Type B pancreatic cell (in vitro differentiated cells): ENCODE results near the gene ADGRL2. TPM values are rescaled to one million over a fixed set of nuclear protein-coding genes. Genes with fewer than 3 reads are reported as not detected.

Source experiments
- DNase-seq: peaks from one replicate; pipeline ENCODE4 v3.0.0; 2021; ENCODE audit warnings: mixed read lengths; ENCODE audit not compliant: unreplicated experiment; ENCODE audit errors: extremely low spot score
- H3K27ac Mint-ChIP-seq: 2 replicates; pipeline ENCODE4 v1.8.0; 2021; ENCODE audit warnings: mild to moderate bottlenecking, mixed read lengths
- H3K27me3 Mint-ChIP-seq: 2 replicates; pipeline ENCODE4 v1.8.0; 2021; ENCODE audit warnings: mixed read lengths
- H3K36me3 Mint-ChIP-seq: 2 replicates; pipeline ENCODE4 v1.8.0; 2021; ENCODE audit warnings: mixed read lengths
- H3K4me1 Mint-ChIP-seq: one replicate; pipeline ENCODE4 v1.8.0; 2021; ENCODE audit warnings: mixed read lengths; ENCODE audit not compliant: unreplicated experiment
- H3K4me3 Mint-ChIP-seq: 2 replicates; pipeline ENCODE4 v1.8.0; 2021; ENCODE audit warnings: mild to moderate bottlenecking, mixed read lengths
- H3K9me3 Mint-ChIP-seq: 2 replicates; pipeline ENCODE4 v1.8.0; 2021; ENCODE audit warnings: mixed read lengths
- total RNA-seq: library from RNA; stranded (reverse); gene quantifications from 2 replicates; pipeline ENCODE4 v1.2.1, GENCODE V29; 2021; ENCODE audit warnings: low replicate concordance
- TF ChIP-seq, protein P1 (sequence below): fragments of 200-600 bp; sonication (generic); conservative IDR thresholded peaks from 2 replicates; pipeline ENCODE4 v1.5.0; 2021; ENCODE audit warnings: antibody characterized with exemption, mild to moderate bottlenecking

Gene ADGRL2
- total RNA-seq, 1 donor from 2014 or later: 103 TPM

DNA sequence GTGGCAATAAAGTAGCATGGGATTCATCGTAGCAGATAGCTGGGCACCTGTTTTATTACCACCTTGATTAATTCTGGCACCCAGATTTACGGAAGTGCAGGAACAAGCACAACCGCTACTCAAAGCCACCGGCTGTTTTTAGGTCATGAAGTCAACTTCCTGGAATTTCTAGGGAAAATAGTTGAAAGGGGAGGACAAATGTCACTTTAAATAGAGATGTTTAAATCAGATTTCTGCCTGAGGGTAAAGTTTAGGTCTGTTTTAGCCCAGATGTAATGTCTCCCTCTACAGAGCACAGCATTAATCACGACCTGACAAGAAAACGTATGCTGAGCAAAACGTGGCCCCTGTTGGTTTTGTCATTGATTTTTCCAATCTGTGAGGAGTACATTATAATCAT is 8.0 kb downstream of the ADGRL2 start:
- Mint-ChIP-seq H3K4me1 (peaks cover 52% of the 10 kb centered on the region), H3K27ac (no peak overlapping the region), H3K27me3 (no peaks in the 10 kb centered on the region), H3K36me3 (no peaks in the 10 kb centered on the region), H3K4me3 (peak overlapping the region; percentile 57), H3K9me3 (no peaks in the 10 kb centered on the region)
- TF ChIP-seq, protein P1, sequence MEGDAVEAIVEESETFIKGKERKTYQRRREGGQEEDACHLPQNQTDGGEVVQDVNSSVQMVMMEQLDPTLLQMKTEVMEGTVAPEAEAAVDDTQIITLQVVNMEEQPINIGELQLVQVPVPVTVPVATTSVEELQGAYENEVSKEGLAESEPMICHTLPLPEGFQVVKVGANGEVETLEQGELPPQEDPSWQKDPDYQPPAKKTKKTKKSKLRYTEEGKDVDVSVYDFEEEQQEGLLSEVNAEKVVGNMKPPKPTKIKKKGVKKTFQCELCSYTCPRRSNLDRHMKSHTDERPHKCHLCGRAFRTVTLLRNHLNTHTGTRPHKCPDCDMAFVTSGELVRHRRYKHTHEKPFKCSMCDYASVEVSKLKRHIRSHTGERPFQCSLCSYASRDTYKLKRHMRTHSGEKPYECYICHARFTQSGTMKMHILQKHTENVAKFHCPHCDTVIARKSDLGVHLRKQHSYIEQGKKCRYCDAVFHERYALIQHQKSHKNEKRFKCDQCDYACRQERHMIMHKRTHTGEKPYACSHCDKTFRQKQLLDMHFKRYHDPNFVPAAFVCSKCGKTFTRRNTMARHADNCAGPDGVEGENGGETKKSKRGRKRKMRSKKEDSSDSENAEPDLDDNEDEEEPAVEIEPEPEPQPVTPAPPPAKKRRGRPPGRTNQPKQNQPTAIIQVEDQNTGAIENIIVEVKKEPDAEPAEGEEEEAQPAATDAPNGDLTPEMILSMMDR: peak; percentile 55
- no peak for DNase-seq

DNA sequence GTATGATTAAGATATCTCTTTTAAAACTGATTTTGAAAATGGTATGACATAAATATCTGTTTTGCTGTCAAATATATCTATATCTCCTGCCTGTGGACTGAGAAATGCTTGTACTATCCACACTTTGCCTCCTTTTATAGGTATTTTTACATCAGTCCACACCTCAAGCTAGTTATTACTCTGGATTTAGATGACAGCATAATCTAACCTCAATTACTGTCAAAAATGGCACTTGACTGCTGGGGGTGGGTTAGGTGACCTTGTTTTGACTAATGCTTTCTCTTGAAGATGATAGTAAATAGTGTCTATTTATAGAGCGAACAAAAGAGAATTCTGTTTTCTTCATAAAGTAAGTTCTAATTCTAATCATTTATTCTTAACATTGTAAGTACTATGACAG is 9.1 kb downstream of the ADGRL2 start:
- no peak overlapping the region for H3K27ac Mint-ChIP-seq
- H3K4me1 Mint-ChIP-seq: peaks cover 49% of the 10 kb centered on the region
- no peaks in the 10 kb centered on the region for H3K36me3 Mint-ChIP-seq
- no peaks in the 10 kb centered on the region for H3K9me3 Mint-ChIP-seq
- no peaks in the 10 kb centered on the region for H3K27me3 Mint-ChIP-seq
- peak overlapping the region; percentile 47 for H3K4me3 Mint-ChIP-seq
- no peak for DNase-seq
- TF ChIP-seq, protein P1: no peak

DNA sequence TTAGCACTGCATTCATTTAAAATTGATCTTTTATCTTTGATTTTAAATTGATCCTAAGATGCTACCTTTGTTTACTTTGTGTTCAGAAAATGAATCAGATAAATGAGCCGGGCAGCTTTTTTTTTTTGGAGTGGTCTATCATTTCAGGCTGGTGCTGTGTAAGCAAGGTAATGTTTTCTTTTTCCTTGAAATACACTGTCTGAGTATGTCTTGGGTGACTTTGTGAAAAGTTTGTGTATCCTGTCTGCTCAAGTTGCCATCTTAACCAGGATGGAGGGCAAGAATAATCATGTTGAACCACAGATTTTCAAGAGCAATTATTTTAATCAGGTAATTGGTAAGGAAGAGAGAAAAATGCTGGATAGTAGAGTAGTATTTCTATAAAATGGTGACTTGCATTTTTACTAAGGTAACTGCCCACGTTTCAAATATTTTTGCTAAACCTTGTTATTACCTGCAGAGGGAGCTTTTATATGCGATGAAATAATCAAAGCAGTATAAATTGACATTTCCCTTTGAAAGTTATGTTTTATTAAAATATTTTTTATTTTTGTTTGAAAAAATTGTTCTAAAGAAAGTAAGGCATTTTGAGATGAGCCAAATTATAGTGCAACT is 11.1 kb downstream of the ADGRL2 start:
- no peak overlapping the region for H3K4me3 Mint-ChIP-seq
- no peaks in the 10 kb centered on the region for H3K9me3 Mint-ChIP-seq
- no peak overlapping the region for H3K27ac Mint-ChIP-seq

DNA sequence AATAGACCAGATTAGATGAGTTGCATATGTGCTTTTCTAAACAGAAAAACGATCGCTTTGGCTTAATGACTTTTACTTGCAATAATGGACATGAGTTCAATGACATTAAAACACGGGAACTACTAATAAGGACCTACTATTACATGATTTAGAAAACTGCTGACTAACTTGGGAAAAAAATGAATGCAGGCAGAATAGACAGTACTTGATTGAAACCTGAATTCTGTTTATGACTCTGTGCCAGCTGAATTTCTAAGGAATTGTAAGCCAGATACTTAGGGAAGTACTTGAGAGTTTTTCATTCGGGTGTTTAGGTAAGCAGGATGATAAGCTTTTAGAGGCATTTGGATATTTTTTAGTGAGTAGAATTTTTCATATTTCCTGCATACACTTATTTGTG is 12.0 kb downstream of the ADGRL2 start:
- Mint-ChIP-seq H3K4me3 (peak overlapping the region; percentile 24), H3K4me1 (peaks cover 31% of the 10 kb centered on the region), H3K9me3 (no peaks in the 10 kb centered on the region), H3K27me3 (no peaks in the 10 kb centered on the region), H3K36me3 (no peaks in the 10 kb centered on the region), H3K27ac (peak overlapping the region; percentile 10)
- DNase-seq: no peak
- TF ChIP-seq, protein P1: no peak

More for the DNA sequence above, 11.1 kb downstream of the ADGRL2 start:
- TF ChIP-seq, protein P1: peak; percentile 48
- H3K4me1 Mint-ChIP-seq: peaks cover 31% of the 10 kb centered on the region
- DNase-seq: no peak
- no peaks in the 10 kb centered on the region for H3K27me3 Mint-ChIP-seq
- H3K36me3 Mint-ChIP-seq: no peaks in the 10 kb centered on the region

DNA sequence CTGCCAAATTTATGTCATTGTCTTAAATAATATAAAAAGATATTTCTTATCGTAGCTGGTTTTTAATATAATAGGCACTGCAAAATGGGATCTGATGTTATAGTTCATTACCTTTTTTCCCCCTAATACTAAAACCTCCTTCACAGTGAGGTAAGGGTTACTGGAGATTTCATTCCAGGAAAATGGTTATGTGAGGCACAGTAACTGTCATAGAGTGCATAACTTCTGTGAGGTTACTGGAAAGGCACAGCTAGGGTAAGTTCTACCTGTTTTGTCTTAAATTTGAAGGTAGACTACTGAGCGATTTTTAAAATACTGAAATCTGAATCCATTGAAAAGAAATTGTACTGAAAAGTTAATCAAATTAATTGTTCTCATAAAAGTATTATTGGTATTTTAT is 13.0 kb downstream of the ADGRL2 start:
- Mint-ChIP-seq H3K36me3 (peaks cover under 1% of the 10 kb centered on the region), H3K4me3 (no peak overlapping the region), H3K4me1 (peaks cover 25% of the 10 kb centered on the region), H3K9me3 (no peaks in the 10 kb centered on the region), H3K27me3 (no peaks in the 10 kb centered on the region), H3K27ac (no peak overlapping the region)
- TF ChIP-seq, protein P1: no peak
- no peak for DNase-seq
